Body of pancreas (tissue), 4 donors: ENCODE measurements around the gene NR5A1.

ENCODE experiments used
- POLR2A ChIP-seq, 3 donors: fragments of 450-650 bp; IDR thresholded peaks; one replicate each; pipeline ENCODE4 v1.6.1; 2016; ENCODE audit warnings: antibody characterized with exemption in 3 of 3, mild to moderate bottlenecking in 2 of 3
- TF ChIP-seq, protein P1 (sequence below), 7 experiments: fragments of 450-650 bp in 4 of 7; fragments of 200-600 bp in 3 of 7; sonication (generic) in 3 of 7; IDR thresholded peaks; one replicate each; pipeline ENCODE4 v1.5.1; 2016 to 2019; ENCODE audit warnings: antibody characterized with exemption in 7 of 7

DNA sequence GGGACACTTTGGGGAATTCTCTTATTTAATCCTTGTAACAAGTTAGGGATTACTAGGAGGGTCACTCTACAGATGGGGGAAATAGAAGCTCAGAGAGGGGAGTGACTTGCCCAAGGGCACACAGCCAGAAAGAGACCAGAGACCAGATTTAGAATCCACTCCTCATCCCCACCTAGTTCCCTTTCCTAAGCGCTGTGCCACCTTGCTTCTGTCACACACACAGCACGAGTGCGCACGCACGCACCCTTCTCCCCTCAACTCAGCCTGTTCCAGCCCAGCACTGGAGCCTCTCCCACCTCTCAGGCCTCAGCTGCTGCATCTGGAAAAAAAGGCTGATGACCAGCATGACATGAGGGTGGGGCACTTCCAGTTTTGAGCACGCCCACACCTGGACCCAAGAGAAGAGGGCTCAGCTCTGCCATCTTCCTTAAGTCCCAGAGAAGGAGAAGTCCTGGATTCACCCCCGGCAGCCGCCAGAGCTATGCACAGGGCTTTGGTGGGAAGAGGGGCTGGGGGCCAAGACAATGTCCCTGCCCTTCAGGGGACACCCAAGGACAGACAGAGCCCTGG lies 18.5 kb downstream of the NR5A1 start:
- TF ChIP-seq, protein P1, sequence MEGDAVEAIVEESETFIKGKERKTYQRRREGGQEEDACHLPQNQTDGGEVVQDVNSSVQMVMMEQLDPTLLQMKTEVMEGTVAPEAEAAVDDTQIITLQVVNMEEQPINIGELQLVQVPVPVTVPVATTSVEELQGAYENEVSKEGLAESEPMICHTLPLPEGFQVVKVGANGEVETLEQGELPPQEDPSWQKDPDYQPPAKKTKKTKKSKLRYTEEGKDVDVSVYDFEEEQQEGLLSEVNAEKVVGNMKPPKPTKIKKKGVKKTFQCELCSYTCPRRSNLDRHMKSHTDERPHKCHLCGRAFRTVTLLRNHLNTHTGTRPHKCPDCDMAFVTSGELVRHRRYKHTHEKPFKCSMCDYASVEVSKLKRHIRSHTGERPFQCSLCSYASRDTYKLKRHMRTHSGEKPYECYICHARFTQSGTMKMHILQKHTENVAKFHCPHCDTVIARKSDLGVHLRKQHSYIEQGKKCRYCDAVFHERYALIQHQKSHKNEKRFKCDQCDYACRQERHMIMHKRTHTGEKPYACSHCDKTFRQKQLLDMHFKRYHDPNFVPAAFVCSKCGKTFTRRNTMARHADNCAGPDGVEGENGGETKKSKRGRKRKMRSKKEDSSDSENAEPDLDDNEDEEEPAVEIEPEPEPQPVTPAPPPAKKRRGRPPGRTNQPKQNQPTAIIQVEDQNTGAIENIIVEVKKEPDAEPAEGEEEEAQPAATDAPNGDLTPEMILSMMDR (IDR thresholded peaks at IDR 0.05), result no peak
- no peak for TF ChIP-seq POLR2A (IDR thresholded peaks at IDR 0.05)
